HG02678 (cell line): ENCODE measurements around the gene SLIT3.

Experiments
- ATAC-seq: cut with Tn5 transposase; IDR thresholded peaks from one replicate; pipeline ENCODE4 v1.9.1; 2021; ENCODE audit warnings: mild to moderate bottlenecking, moderate library complexity; ENCODE audit not compliant: unreplicated experiment

Gene SLIT3

DNA sequence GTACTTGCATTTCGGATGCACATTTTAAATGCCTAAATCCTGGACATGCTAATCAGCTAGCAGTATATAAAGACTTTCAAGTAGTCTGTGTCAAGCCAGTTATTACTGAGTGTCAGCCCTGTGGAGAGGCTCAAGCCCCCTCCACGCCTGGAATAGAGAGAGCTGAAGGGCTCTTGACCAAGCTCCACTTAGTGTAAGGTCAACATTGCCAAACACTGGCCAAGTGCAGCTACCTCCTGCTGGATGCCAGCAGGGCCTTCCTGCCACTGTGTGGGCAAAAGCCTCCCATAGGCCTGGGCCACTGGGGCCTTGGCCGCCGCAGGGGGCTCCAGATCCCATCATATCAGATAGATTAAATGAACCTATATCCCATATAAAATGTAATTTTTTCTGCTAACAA, 482.4 kb downstream of the SLIT3 start:
- ATAC-seq, result no peak

DNA sequence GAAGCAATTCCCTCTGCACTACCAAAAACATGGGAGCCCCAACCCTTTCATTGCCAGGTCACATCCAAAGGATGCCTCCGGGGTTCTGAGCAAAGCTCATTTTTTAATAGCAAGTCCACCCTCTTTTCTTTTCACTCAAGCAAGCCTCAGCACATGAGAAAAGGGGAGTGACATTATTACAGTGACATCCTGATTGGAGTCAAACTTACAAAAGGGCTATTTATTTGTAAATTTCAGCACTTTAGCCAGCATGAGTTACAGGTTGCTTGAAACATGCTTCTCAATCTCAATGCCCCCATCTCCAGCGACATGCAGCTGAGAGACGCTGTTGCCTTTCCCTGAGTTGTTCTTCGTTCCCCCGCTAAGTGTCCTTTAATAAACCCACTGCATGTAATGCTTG, 483.3 kb downstream of the SLIT3 start:
- no peak for ATAC-seq

- no peak for ATAC-seq
These were observed 484.3 kb downstream of the SLIT3 start for GRCh38 chr5:168816661-168817060.

GRCh38 chr5:168813184-168813968, 487.6 kb downstream of the SLIT3 start:
- ATAC-seq, result no peak

GRCh38 chr5:168810641-168811040, 490.3 kb downstream of the SLIT3 start:
- ATAC-seq, result no peak

- ATAC-seq, result no peak
These were observed 491.7 kb downstream of the SLIT3 start for GRCh38 chr5:168809218-168809617.

GRCh38 chr5:168808051-168808616, 492.8 kb downstream of the SLIT3 start:
- ATAC-seq, result no peak

DNA sequence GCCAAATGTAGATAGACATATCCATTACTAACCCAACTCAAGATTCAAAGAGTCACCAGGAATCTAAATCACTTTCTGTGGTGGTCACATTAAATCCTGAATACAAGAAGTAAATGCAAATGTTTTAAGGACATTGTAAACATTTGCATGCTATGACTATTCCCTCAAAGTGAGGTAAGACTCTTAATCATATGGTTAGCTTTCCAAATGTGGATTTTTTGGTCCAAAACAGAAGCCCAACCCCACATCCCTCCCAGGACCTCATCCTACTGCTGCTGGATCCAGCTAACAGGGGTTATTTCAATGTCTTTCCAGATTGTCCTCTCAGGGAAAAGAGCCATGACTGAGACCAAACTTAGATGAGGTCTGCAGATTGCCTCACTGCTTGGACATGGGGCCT, 493.7 kb downstream of the SLIT3 start:
- no peak for ATAC-seq

GRCh38 chr5:168803541-168803940, 497.4 kb downstream of the SLIT3 start:
- ATAC-seq, result no peak

DNA sequence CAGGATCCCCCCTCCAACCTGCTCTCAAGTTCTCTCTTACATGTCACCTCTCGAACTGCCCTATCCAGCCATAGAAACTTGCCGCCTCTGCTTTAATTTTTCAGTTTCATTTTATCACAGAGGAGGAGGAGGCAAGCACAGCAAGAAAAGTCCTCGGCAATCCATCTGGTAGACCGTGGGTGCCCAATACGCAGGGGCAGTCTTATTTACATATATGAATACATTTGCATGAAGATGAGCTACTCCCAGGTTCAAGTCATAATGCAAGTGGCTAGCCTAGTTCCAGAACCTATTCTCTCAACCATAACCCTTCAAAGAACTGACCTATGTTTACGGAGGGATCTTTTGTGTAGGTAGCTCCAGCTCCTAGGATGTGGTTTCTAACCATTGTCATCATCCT, 498.6 kb downstream of the SLIT3 start:
- no peak for ATAC-seq

GRCh38 chr5:168801567-168801966, 499.4 kb downstream of the SLIT3 start:
- no peak for ATAC-seq

- no peak for ATAC-seq
These were observed 500.2 kb downstream of the SLIT3 start for GRCh38 chr5:168800701-168801100.

GRCh38 chr5:168798065-168799023, 502.6 kb downstream of the SLIT3 start:
- ATAC-seq, result no peak

DNA sequence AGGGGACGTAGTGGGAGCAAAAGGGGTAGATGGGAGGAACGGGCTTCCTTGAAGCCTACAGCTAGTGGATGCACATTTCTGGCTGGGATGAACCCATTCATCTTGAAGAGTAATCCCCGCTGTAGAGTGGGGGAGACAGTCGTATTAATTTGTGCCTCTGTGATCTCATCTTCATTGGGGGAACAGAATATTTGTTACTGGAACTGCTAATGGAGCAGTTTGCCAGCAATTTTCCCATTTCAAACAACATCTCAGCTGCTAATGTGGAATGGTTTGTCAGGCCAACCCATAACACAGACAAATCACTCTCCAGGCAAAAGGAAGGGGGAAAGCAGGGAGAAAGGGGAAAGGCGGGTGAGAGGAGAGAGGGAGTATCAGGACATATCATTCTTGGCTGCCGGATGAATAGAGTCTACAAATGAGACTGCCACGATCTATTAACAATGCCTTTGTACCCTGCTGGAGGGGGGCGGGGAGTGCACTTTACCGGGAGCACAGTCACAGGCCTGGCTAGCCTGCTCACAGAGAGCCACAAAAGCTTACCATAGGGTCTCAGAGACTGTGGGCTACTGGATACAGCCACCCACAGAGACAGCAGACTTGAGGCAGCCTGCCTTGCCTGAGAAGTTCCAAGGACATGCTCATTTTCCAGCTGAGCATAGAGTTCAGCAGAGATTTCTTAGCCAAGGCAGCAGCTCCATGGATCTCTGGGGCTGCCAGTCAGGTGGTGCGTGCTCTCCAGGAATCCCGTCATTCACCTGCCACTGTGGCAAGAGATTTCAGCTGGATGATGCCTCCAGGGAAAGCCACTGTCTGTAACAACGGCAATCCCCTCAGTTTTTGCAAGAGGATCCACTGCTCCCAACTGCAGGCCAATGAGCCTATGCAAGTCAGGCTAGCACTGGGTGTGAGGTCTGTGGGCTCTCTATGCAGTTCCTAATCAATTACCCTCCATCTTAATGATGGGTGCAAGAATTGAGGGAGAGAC, 504.1 kb downstream of the SLIT3 start:
- no peak for ATAC-seq

DNA sequence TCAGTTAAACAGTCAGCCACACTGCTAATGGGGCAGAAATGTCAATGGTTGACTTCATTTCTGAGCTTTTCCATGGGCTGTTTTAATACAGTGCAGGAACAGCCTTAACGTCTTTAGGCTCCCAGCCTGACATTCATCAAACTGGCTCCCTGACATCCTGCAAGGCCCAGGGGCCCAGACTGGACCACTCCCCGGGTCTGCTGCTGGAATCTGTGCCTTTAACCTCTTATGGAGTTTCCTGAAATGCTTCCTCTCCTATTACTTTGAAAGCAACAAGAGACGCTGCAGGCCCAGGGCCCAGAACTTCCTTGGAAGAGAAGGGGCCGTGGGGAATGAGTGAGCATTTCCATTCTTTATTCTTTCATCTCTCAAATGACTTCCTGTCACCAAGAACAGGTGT, 504.9 kb downstream of the SLIT3 start:
- no peak for ATAC-seq

- no peak for ATAC-seq
These were observed 506.8 kb downstream of the SLIT3 start for GRCh38 chr5:168793841-168794837.

- ATAC-seq, result no peak
These were observed 508.3 kb downstream of the SLIT3 start for GRCh38 chr5:168792678-168793077.

DNA sequence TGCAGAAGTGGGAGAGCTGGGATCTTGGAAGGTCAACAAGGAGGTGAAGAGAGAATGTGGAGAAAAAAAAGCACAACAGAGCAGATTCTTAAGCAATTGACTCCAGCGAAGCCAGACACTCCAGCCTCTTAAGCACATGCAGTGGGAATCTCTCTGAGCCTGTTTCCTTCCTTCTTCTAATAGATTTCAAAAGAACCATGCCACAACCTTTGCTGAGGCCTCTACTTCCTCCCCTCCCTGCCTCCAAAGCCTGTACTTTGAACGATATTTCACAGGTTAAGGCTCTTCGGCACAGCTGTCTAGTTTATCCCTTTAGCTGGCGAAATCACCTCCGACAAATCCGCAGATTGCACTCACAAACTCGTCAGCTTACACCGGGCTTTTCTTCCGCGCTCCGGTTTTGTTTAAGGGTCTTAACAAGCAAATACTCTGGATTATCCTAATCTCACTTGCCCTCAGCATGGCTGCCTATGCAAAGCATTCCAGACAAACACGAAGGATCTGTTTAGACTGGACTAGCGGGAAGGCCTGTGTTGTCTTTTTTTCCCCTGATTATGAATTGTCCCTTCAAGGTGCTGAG, 510.2 kb downstream of the SLIT3 start:
- no peak for ATAC-seq
